T47D (cell line): ENCODE results near the gene CCDC12.

Experiments used
- DNase-seq, 2 experiments: peaks; one replicate each; pipeline versions ENCODE4 v3.0.0 to v3.0.0-alpha.2; 2011 to 2012; ENCODE audit warnings: low read depth in 1 of 2, low spot score in 1 of 2
- JUND ChIP-seq: IDR thresholded peaks from 2 replicates; pipeline ENCODE4 v1.6.1; 2012; ENCODE audit warnings: low read depth
- in situ Hi-C: cut with HindIII; loops from 2 replicates; pipeline ENCODE4 v1.10.0; 2016; ENCODE audit warnings: low sequenced_read_pairs, low pct_unique_long_range_greater_than_20kb

The CCDC12 gene

GRCh38 chr3:46938118-46938517 lies 38.4 kb downstream of the CCDC12 start:
- in situ Hi-C loops = no loop called here
- DNase-seq = no peak
- TF ChIP-seq JUND = no peak

- TF ChIP-seq JUND = no peak
- in situ Hi-C loops = no loop called here
- no peak for DNase-seq
Observed at GRCh38 chr3:46936733-46937250, 39.8 kb downstream of the CCDC12 start.

GRCh38 chr3:46935989-46936558 lies 40.5 kb downstream of the CCDC12 start:
- TF ChIP-seq JUND = no peak
- DNase-seq = peak in 1 of 2 experiments; percentile 21
- in situ Hi-C loops = no loop called here

- in situ Hi-C loops = no loop called here
- peak in 1 of 2 experiments; percentile 66 for DNase-seq
- peak; percentile 76 for TF ChIP-seq JUND
Observed at GRCh38 chr3:46935168-46935858, 41.2 kb downstream of the CCDC12 start.

- in situ Hi-C loops = no loop called here
- no peak for DNase-seq
- TF ChIP-seq JUND = no peak
Observed at GRCh38 chr3:46934498-46935167, 41.9 kb downstream of the CCDC12 start.

- no peak for TF ChIP-seq JUND
- no peak for DNase-seq
- in situ Hi-C loops = no loop called here
Observed at GRCh38 chr3:46934072-46934471, 42.5 kb downstream of the CCDC12 start.

GRCh38 chr3:46933261-46933660 lies 43.3 kb downstream of the CCDC12 start:
- no peak for DNase-seq
- TF ChIP-seq JUND = no peak
- in situ Hi-C loops = no loop called here

GRCh38 chr3:46932455-46933225 lies 43.9 kb downstream of the CCDC12 start:
- TF ChIP-seq JUND = no peak
- DNase-seq = no peak
- in situ Hi-C loops = no loop called here

GRCh38 chr3:46931631-46932331 lies 44.8 kb downstream of the CCDC12 start:
- TF ChIP-seq JUND = no peak
- in situ Hi-C loops = no loop called here
- DNase-seq = peak in 1 of 2 experiments; percentile 63

GRCh38 chr3:46930945-46931403 lies 45.6 kb downstream of the CCDC12 start:
- peak; percentile 64 to 98 for DNase-seq
- in situ Hi-C loops = no loop called here
- TF ChIP-seq JUND = peak; percentile 50; the same call in 1 of the 2 replicates

GRCh38 chr3:46930166-46930944 lies 46.2 kb downstream of the CCDC12 start:
- DNase-seq = no peak
- no peak for TF ChIP-seq JUND
- in situ Hi-C loops = no loop called here
